ENCODE data around the gene SLTM. TPM values are rescaled to one million over a fixed set of nuclear protein-coding genes. Genes with fewer than 3 reads are reported as not detected.

The SLTM gene
- total RNA-seq, 1 experiment from 2014 or later: 127 TPM

GRCh38 chr15:58929891-58930416 lies 3.5 kb downstream of the SLTM start:
- intact Hi-C loops (cut with micrococcal nuclease; ENCODE audit: unreplicated experiment): no loop called here
- Histone ChIP-seq H3K4me1 (ENCODE audit: insufficient read depth, low read length, poor library complexity, severe bottlenecking) (peaks cover 11% of the 10 kb centered on the region), H3K36me3 (ENCODE audit: insufficient read depth, low read length, poor library complexity, severe bottlenecking) (peaks cover 38% of the 10 kb centered on the region), H3K27ac (ENCODE audit: low read depth, low read length, poor library complexity, severe bottlenecking) (no peak overlapping the region), H3K4me3 (ENCODE audit: low read depth, low read length, poor library complexity, severe bottlenecking) (no peak overlapping the region), H3K9me3 (ENCODE audit: low read depth, low read length, poor library complexity, severe bottlenecking) (no peaks in the 10 kb centered on the region), H3K27me3 (replicated peaks; ENCODE audit: insufficient read depth, low read depth, low read length, poor library complexity) (no peaks in the 10 kb centered on the region)
- TF ChIP-seq CTCF (conservative IDR thresholded peaks at IDR 0.05; ENCODE audit: low read depth, low read length): no peak
- TF ChIP-seq EZH2 (IDR thresholded peaks at IDR 0.05; ENCODE audit: borderline replicate concordance, low read depth, low read length, poor library complexity, severe bottlenecking): no peak
- CTCF ChIA-PET: no interaction called here
- POLR2A ChIA-PET (ENCODE audit: low non-redundant PET): no interaction called here
- no peak for DNase-seq (ENCODE audit: low spot score)
- BruUV-seq (replicated peaks): no TSS peak

DNA sequence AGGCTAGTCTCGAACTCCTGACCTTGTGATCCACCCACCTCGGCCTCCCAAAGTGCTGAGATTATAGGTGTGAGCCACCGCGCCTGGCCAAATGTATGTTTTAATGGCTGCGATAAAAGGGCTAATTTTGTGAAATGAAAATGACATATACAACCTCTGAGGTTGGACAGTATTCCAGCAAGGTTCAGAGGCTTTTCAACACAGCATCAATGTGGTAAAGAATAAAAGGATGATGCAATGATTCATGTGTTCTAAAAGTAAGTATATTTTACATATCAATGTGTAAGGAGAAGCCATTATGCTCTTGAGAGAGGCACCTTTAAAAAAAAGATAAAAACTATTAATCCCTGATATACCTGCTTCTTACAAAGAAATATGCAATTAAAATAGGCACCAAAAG lies 6.7 kb downstream of the SLTM start:
- intact Hi-C loops (cut with micrococcal nuclease; ENCODE audit: unreplicated experiment): no loop called here
- no TSS peak for BruUV-seq (replicated peaks)
- TF ChIP-seq EZH2 (IDR thresholded peaks at IDR 0.05; ENCODE audit: borderline replicate concordance, low read depth, low read length, poor library complexity, severe bottlenecking) (no peak), CTCF (conservative IDR thresholded peaks at IDR 0.05; ENCODE audit: low read depth, low read length) (no peak)
- Histone ChIP-seq H3K36me3 (ENCODE audit: insufficient read depth, low read length, poor library complexity, severe bottlenecking) (peaks cover 47% of the 10 kb centered on the region), H3K4me3 (ENCODE audit: low read depth, low read length, poor library complexity, severe bottlenecking) (no peak overlapping the region), H3K27me3 (replicated peaks; ENCODE audit: insufficient read depth, low read depth, low read length, poor library complexity) (no peaks in the 10 kb centered on the region), H3K9me3 (ENCODE audit: low read depth, low read length, poor library complexity, severe bottlenecking) (no peaks in the 10 kb centered on the region), H3K27ac (ENCODE audit: low read depth, low read length, poor library complexity, severe bottlenecking) (no peak overlapping the region), H3K4me1 (ENCODE audit: insufficient read depth, low read length, poor library complexity, severe bottlenecking) (peaks cover 18% of the 10 kb centered on the region)
- DNase-seq (ENCODE audit: low spot score): no peak
- CTCF ChIA-PET: no interaction called here
- POLR2A ChIA-PET (ENCODE audit: low non-redundant PET): no interaction called here

DNA sequence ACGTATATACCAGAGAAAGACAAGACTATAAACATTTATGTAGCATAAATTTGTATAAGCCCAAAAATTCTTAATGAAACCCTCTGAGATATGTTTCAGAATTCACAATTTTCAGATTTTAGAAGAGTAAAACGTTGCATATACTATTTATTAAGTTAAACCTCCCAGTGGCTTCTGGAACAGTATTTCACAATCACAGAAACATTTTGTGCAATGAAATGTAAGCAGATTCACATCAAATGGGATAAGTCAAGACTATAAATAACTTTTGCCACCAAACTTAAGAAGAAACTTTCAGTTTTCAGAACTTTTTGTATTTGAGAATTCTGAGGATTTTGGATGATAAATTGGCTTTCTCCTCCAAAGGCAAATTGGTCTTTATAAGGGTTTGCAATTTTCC lies 9.2 kb downstream of the SLTM start:
- Histone ChIP-seq H3K27me3 (replicated peaks; ENCODE audit: insufficient read depth, low read depth, low read length, poor library complexity) (no peaks in the 10 kb centered on the region), H3K9me3 (ENCODE audit: low read depth, low read length, poor library complexity, severe bottlenecking) (no peaks in the 10 kb centered on the region), H3K27ac (ENCODE audit: low read depth, low read length, poor library complexity, severe bottlenecking) (peak overlapping the region; percentile 29), H3K4me1 (ENCODE audit: insufficient read depth, low read length, poor library complexity, severe bottlenecking) (peaks cover 8% of the 10 kb centered on the region), H3K4me3 (ENCODE audit: low read depth, low read length, poor library complexity, severe bottlenecking) (no peak overlapping the region), H3K36me3 (ENCODE audit: insufficient read depth, low read length, poor library complexity, severe bottlenecking) (peaks cover 44% of the 10 kb centered on the region)
- intact Hi-C loops (cut with micrococcal nuclease; ENCODE audit: unreplicated experiment): no loop called here
- POLR2A ChIA-PET (ENCODE audit: low non-redundant PET): no interaction called here
- no TSS peak for BruUV-seq (replicated peaks)
- CTCF ChIA-PET: no interaction called here
- TF ChIP-seq EZH2 (IDR thresholded peaks at IDR 0.05; ENCODE audit: borderline replicate concordance, low read depth, low read length, poor library complexity, severe bottlenecking) (no peak), CTCF (conservative IDR thresholded peaks at IDR 0.05; ENCODE audit: low read depth, low read length) (no peak)
- no peak for DNase-seq (ENCODE audit: low spot score)
